HCT116 (cell line): ENCODE data around the gene RBM28. TPM values are rescaled to one million over a fixed set of nuclear protein-coding genes. Genes with fewer than 3 reads are reported as not detected.
A peak's percentile ranks its signal among the peaks of the same experiment; 100 is the strongest.

ENCODE experiments used
- ATAC-seq: fragments of 200-7000 bp; cut with Tn5 transposase; 2 replicates; pipeline ENCODE4 v1.9.1; 2020; ENCODE audit warnings: mild to moderate bottlenecking, moderate library complexity
- BruUV-seq: library from RNA; stranded (reverse); fragments of 400-500 nt; replicated peaks from 2 replicates; lab custom pipeline; 2021; lab: Mats Ljungman, UMichigan
- CTCF ChIA-PET: fragments of 300-600 bp; sonication (Branson Sonifier 250); formaldehyde crosslinking; loops from one replicate; lab custom pipeline; 2021; ENCODE audit warnings: antibody characterized with exemption; lab: Charles Lee
- POLR2A ChIA-PET: fragments of 300-600, 350-600 bp; sonication (Branson Sonifier 250); formaldehyde crosslinking; loops from one replicate; lab custom pipeline; 2021; ENCODE audit warnings: antibody characterized with exemption; lab: Charles Lee
- RAD21 ChIA-PET, 2 experiments: fragments of 300-600 bp; sonication (Branson Sonifier 250); formaldehyde crosslinking; loops; one replicate each; lab custom pipeline; 2023; ENCODE audit warnings: low total read pairs in 2 of 2; ENCODE audit not compliant: uncharacterized antibody in 2 of 2, unreplicated experiment in 2 of 2, low non-redundant PET in 1 of 2; lab: Charles Lee
- DNase-seq: peaks from one replicate; pipeline ENCODE4 v3.0.0-alpha.2; 2010; ENCODE audit warnings: low read depth, low spot score
- H2AFZ ChIP-seq: fragments of 200-600 bp; shearing (Covaris generic), sonication (generic); 2 replicates; pipeline ENCODE4 v1.6.1; 2017; ENCODE audit warnings: low read depth, mixed run types, mixed read lengths, antibody characterized with exemption, low read length; ENCODE audit not compliant: poor library complexity, severe bottlenecking
- H3K27ac ChIP-seq: 2 replicates; pipeline ENCODE4 v1.5.1; 2012; ENCODE audit warnings: low read depth, low read length
- H3K27me3 ChIP-seq: fragments of 200-600 bp; sonication (generic); 2 replicates; pipeline ENCODE4 v1.6.1; 2016; ENCODE audit warnings: mixed run types, low read length, mixed read lengths; ENCODE audit not compliant: insufficient read depth
- H3K36me3 ChIP-seq, 2 experiments: fragments of 200-500 bp in 1 of 2; fragments of 200-600 bp in 1 of 2; sonication (Bioruptor generic) in 1 of 2; sonication (generic) in 1 of 2; 2 replicates each; pipeline versions ENCODE4 v1.5.1 to v1.6.1; 2014 to 2016; ENCODE audit warnings: low read length in 2 of 2, inconsistent platforms in 1 of 2, mixed read lengths in 1 of 2, mixed run types in 1 of 2; ENCODE audit not compliant: insufficient read depth in 2 of 2, control insufficient read depth in 1 of 2
- H3K4me1 ChIP-seq, 2 experiments: fragments of 200-600 bp in 1 of 2; sonication (generic) in 1 of 2; 2 replicates each; pipeline versions ENCODE4 v1.5.1 to v1.6.1; 2012 to 2017; ENCODE audit warnings: low read length in 2 of 2, inconsistent platforms in 1 of 2, mild to moderate bottlenecking in 1 of 2, mixed read lengths in 1 of 2, mixed run types in 1 of 2, moderate library complexity in 1 of 2; ENCODE audit not compliant: insufficient read depth in 2 of 2, control insufficient read depth in 1 of 2
- H3K4me2 ChIP-seq: fragments of 200-600 bp; sonication (generic); 2 replicates; pipeline ENCODE4 v1.6.1; 2017; ENCODE audit warnings: mixed run types, low read length, mixed read lengths
- H3K4me3 ChIP-seq, 2 experiments: fragments of 200-600 bp in 1 of 2; sonication (generic) in 1 of 2; replicated peaks in 1 of 2; 2 replicates each; pipeline ENCODE4 v1.5.1; 2011 to 2016; ENCODE audit warnings: low read length in 2 of 2, control low read depth in 1 of 2, low read depth in 1 of 2, mild to moderate bottlenecking in 1 of 2, mixed read lengths in 1 of 2, mixed run types in 1 of 2
- H3K79me2 ChIP-seq: fragments of 200-600 bp; sonication (generic); 2 replicates; pipeline ENCODE4 v1.6.1; 2017; ENCODE audit warnings: mild to moderate bottlenecking, mixed run types, low read length, moderate library complexity, mixed read lengths; ENCODE audit not compliant: insufficient read depth
- H3K9ac ChIP-seq: fragments of 200-600 bp; sonication (generic); 2 replicates; pipeline ENCODE4 v1.6.1; 2016; ENCODE audit warnings: low read length, mixed read lengths
- H3K9me2 ChIP-seq: fragments of 200-600 bp; sonication (generic), shearing (Covaris generic); 2 replicates; pipeline ENCODE4 v1.6.1; 2017; ENCODE audit warnings: mixed run types, mild to moderate bottlenecking, moderate library complexity; ENCODE audit not compliant: insufficient read depth
- H3K9me3 ChIP-seq, 2 experiments: fragments of 200-500 bp in 1 of 2; fragments of 200-600 bp in 1 of 2; sonication (Bioruptor generic) in 1 of 2; sonication (generic) in 1 of 2; 2 replicates each; pipeline ENCODE4 v1.6.1; 2014 to 2017; ENCODE audit warnings: low read length in 2 of 2, mixed read lengths in 2 of 2, inconsistent platforms in 1 of 2, low read depth in 1 of 2, mild to moderate bottlenecking in 1 of 2, mixed run types in 1 of 2, moderate library complexity in 1 of 2; ENCODE audit not compliant: control insufficient read depth in 1 of 2, insufficient read depth in 1 of 2
- H4K20me1 ChIP-seq: fragments of 200-600 bp; sonication (generic), shearing (Covaris generic); 2 replicates; pipeline ENCODE4 v1.6.1; 2017; ENCODE audit warnings: mixed run types, mild to moderate bottlenecking, moderate library complexity; ENCODE audit not compliant: insufficient read depth
- ATF3 ChIP-seq: IDR thresholded peaks from 2 replicates; pipeline ENCODE4 v1.6.1; 2012
- CTCF ChIP-seq, 3 experiments: fragments of 200-600 bp in 1 of 3; sonication (generic) in 1 of 3; IDR thresholded peaks in 2 of 3; conservative IDR thresholded peaks in 1 of 3; 2 replicates each; pipeline ENCODE4 v1.5.1; 2012 to 2017; ENCODE audit warnings: low read depth in 2 of 3, low read length in 2 of 3, antibody characterized with exemption in 1 of 3, borderline replicate concordance in 1 of 3, control low read depth in 1 of 3, mild to moderate bottlenecking in 1 of 3, mixed read lengths in 1 of 3, mixed run types in 1 of 3, moderate library complexity in 1 of 3; ENCODE audit not compliant: insufficient read depth in 1 of 3
- FOSL1 ChIP-seq: IDR thresholded peaks from 2 replicates; pipeline ENCODE4 v1.6.1; 2012; ENCODE audit warnings: low read depth
- POLR2A ChIP-seq: IDR thresholded peaks from 2 replicates; pipeline ENCODE4 v1.7.0; 2011; ENCODE audit warnings: borderline replicate concordance; ENCODE audit not compliant: insufficient read depth, insufficient read length; ENCODE audit errors: extremely low read depth
- RAD21 ChIP-seq: IDR thresholded peaks from 2 replicates; pipeline ENCODE4 v1.6.1; 2012; ENCODE audit warnings: low read depth, mild to moderate bottlenecking
- SRF ChIP-seq: IDR thresholded peaks from 2 replicates; pipeline ENCODE4 v1.6.1; 2012; ENCODE audit warnings: low read depth
- intact Hi-C: fragments of 100-400 bp; cut with micrococcal nuclease; formaldehyde crosslinking; loops from 2 replicates; pipeline ENCODE4 v1.10.0; 2022
- total RNA-seq: library from RNA; stranded (reverse); gene quantifications from one replicate; pipeline ENCODE4 v1.2.1, GENCODE V29; 2021; ENCODE audit not compliant: unreplicated experiment
- TF ChIP-seq, protein P1 (sequence below): IDR thresholded peaks from 2 replicates; pipeline ENCODE4 v1.6.1; 2012; ENCODE audit warnings: low read depth

Gene RBM28
- total RNA-seq, 1 experiment from 2014 or later = 66.3 TPM

GRCh38 chr7:128323040-128323439 lies 20.7 kb downstream of the RBM28 start:
- H3K27ac ChIP-seq = no peak overlapping the region
- H4K20me1 ChIP-seq = no peaks in the 10 kb centered on the region
- DNase-seq (no peak), ATAC-seq (no peak)
- intact Hi-C loops = loop anchor here (5.0 kb wide), 1 partner anchor 186 kb away; no protein-coding TSS in a partner anchor
- POLR2A ChIA-PET = no interaction called here
- peaks cover 24 to 54% of the 10 kb centered on the region in 2 experiments; a peak in 3 of 4 replicates for H3K36me3 ChIP-seq
- no peak overlapping the region for H3K4me2 ChIP-seq
- H3K4me3 ChIP-seq = no peak overlapping the region
- H2AFZ ChIP-seq = no peak overlapping the region
- H3K9ac ChIP-seq = no peak overlapping the region
- no peaks in the 10 kb centered on the region for H3K9me3 ChIP-seq
- TF ChIP-seq SRF = no peak
- TF ChIP-seq FOSL1 = no peak
- TF ChIP-seq, protein P1, sequence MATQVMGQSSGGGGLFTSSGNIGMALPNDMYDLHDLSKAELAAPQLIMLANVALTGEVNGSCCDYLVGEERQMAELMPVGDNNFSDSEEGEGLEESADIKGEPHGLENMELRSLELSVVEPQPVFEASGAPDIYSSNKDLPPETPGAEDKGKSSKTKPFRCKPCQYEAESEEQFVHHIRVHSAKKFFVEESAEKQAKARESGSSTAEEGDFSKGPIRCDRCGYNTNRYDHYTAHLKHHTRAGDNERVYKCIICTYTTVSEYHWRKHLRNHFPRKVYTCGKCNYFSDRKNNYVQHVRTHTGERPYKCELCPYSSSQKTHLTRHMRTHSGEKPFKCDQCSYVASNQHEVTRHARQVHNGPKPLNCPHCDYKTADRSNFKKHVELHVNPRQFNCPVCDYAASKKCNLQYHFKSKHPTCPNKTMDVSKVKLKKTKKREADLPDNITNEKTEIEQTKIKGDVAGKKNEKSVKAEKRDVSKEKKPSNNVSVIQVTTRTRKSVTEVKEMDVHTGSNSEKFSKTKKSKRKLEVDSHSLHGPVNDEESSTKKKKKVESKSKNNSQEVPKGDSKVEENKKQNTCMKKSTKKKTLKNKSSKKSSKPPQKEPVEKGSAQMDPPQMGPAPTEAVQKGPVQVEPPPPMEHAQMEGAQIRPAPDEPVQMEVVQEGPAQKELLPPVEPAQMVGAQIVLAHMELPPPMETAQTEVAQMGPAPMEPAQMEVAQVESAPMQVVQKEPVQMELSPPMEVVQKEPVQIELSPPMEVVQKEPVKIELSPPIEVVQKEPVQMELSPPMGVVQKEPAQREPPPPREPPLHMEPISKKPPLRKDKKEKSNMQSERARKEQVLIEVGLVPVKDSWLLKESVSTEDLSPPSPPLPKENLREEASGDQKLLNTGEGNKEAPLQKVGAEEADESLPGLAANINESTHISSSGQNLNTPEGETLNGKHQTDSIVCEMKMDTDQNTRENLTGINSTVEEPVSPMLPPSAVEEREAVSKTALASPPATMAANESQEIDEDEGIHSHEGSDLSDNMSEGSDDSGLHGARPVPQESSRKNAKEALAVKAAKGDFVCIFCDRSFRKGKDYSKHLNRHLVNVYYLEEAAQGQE = no peak
- no peak for TF ChIP-seq POLR2A
- BruUV-seq = no TSS peak
- H3K79me2 ChIP-seq = no peaks in the 10 kb centered on the region; the same call in 1 of the 2 replicates
- no peaks in the 10 kb centered on the region for H3K9me2 ChIP-seq
- no peaks in the 10 kb centered on the region for H3K4me1 ChIP-seq
- H3K27me3 ChIP-seq = no peaks in the 10 kb centered on the region
- RAD21 ChIA-PET = no interaction called here
- CTCF ChIA-PET = no interaction called here

- Histone ChIP-seq H3K27ac (no peak overlapping the region), H3K9me2 (no peaks in the 10 kb centered on the region), H3K9ac (no peak overlapping the region), H3K4me1 (no peaks in the 10 kb centered on the region), H3K79me2 (no peaks in the 10 kb centered on the region; the same call in 1 of the 2 replicates), H2AFZ (no peak overlapping the region), H3K4me2 (no peak overlapping the region), H3K27me3 (no peaks in the 10 kb centered on the region), H3K4me3 (no peak overlapping the region), H4K20me1 (no peaks in the 10 kb centered on the region), H3K36me3 (peaks cover 31 to 62% of the 10 kb centered on the region in 2 experiments; a peak in 3 of 4 replicates), H3K9me3 (no peaks in the 10 kb centered on the region)
- ATAC-seq (peak; percentile 77), DNase-seq (no peak)
- intact Hi-C loops = loop anchor here (5.0 kb wide), 1 partner anchor 185 kb away; no protein-coding TSS in a partner anchor
- POLR2A ChIA-PET = no interaction called here
- BruUV-seq = no TSS peak
- CTCF ChIA-PET = no interaction called here
- RAD21 ChIA-PET = no interaction called here
- TF ChIP-seq CTCF (IDR thresholded peaks at IDR 0.05 in 2 of 3, conservative IDR thresholded peaks at IDR 0.05 in 1 of 3; ENCODE audit: borderline replicate concordance in 1 of 3, insufficient read depth in 1 of 3, low read depth in 2 of 3, low read length in 2 of 3) = peak; percentile 35 to 50 (median 39); a peak in 5 of 6 replicates
- no peak for TF ChIP-seq POLR2A
- TF ChIP-seq RAD21 = peak; percentile 51
- no peak for TF ChIP-seq ATF3
Observed at GRCh38 chr7:128322040-128322643, 21.6 kb downstream of the RBM28 start.
